HG03066 (cell line): ENCODE results near the gene MAP2K6.

Source experiments
- ATAC-seq: cut with Tn5 transposase; IDR thresholded peaks from one replicate; pipeline ENCODE4 v1.9.1; 2021; ENCODE audit warnings: low read depth; ENCODE audit not compliant: unreplicated experiment

MAP2K6 gene

DNA sequence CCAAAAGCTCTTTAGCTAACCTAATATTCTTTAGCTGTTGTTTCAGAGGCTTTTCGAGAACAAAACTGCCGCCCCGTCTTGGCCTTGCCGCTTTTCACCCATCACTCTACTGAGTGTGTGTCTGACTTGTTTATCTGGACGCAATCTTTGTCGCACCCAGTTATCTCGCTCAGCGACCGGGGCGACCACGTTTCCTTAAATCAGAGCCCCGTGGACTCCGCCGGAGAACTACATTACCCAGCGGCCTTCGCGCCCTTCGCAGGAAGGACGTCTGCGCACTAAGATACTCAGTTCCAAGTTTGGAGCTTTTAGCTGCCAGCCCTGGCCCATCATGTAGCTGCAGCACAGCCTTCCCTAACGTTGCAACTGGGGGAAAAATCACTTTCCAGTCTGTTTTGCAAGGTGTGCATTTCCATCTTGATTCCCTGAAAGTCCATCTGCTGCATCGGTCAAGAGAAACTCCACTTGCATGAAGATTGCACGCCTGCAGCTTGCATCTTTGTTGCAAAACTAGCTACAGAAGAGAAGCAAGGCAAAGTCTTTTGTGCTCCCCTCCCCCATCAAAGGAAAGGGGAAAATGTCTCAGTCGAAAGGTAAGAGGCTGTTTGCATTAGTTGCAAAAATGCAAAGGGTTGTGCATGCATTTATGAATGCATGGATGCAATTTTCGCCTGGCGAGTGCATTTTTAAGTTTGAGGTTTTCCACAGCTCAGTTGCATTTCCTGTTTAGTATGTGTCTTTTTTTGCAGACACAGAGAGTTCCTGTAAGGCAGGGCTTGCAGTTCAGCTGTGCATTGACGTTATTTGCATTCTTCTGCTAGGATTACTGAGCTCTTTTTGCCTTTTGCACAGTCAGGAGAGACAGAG is at the start of gene MAP2K6:
MAP2K6 (plus strand) TSS at position 290 of the 867 bp plus-strand sequence; CDS start at position 578, 288 bp downstream.
- peak; percentile 94 for ATAC-seq

DNA sequence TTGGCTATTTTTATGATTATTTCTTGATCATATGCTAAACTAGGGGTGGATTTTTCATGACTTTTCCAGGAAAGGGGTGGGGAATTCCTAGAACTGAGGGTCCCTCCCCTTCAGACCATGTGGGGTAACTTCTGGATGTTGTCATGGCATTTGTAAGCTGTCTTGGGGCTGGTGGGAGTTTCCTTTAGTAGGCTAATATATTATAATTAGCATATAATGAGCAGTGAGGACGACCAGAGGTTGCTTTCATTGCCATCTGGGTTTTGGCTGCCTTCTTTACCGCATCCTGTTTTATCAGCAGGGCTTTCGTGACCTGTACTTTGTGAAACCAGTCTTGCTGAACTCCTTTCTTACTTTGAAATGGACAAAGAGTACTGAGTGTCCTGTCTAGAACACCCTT is 47.2 kb upstream of the MAP2K6 start:
- peak; percentile 75 for ATAC-seq

DNA sequence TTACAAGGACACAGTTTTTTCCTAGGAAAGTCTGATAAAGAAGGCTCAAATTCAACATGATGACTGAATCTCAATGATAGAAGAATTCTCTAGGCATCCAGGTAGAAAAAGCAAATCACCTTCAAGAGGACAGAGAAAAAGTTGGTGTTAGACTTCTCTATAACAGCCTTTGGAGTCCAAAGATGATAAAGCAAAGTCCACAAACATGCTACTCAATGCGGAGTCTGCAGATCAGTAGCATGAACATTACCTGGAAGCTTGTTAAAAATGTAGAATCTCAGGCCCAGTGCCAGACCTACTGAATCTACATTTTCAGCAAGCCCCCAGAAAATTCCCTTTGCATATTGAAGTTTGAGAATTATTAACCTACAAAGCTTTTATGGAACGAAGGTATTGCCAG is 41.4 kb upstream of the MAP2K6 start:
- no peak for ATAC-seq

DNA sequence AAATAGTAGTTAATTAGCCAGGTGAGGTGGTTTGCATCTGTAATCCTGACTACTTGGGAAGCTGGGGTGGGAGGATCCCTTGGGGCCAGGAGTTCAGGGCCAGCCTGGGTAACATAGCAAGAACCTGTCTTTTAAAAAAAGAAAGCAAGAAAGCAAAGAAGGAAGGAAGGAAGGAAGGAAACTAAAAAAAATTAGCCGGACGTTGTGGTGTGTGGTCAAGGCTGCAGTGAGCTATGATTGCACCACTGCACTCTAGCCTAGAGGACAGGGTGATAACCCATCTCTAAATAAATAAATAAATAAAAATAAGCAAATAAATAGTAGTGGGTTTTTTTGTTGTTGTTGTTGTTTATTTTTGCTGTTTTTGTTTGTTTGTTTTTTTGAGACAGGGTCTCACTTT is 39.3 kb upstream of the MAP2K6 start:
- no peak for ATAC-seq

DNA sequence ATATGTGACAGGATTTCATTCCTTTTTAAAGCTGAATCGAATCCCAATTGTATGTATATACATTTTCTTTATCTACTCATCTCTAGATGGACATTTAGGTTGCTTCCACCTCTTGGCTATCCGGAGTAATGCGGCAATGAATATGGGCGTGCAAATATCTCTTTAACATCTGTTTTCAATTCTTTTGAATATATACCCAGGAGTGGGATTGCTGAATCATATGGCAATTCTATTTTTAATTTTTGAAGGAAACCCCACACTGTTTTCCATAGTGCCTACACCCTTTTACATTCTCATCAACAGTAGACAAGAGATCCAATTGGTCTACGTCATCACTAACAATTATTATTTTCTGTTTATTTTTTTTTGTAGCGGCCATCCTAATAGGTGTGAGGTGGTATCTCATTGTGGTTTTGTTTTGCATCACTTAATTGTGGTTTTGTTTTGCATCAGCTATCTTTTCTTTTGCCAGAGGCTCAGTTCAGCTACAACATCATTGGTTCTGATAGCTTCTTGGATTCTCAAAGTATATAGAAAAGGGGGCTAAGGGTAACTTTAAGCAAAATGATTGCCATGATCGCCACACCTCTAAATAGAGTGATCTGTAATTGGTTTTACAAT is 25.6 kb upstream of the MAP2K6 start:
- ATAC-seq: no peak

DNA sequence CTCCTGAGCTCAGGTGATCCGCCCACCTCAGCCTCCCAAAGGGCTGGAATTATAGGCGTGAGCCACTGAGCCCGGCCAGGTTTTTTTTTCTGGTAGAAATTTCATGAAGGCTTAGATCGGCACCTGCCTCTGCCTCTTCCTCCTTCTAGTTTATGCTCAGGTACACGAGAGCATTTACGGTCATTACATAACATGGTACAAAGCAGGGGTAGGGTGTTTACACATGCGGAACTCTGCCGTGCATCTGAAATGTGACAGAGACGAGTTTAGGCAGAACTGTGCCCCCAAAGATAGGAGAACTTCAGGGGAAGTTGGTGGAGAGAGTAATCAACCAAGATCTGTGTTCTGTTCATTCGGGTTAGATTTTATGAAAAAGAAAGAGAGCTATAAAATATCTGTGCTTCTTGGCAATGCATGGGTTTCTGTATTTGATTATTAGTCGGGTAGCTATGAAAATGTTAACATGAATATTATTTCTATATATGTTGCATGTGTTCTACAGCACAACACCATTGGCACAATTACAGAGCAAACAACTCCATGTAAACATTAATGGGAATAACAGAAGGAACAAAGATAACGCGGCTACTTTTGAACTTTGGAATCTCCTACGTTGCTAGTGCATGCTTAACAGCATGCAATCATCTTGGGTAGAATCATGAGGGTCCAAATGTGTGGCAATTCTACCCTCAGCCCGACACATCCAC is 23.5 kb upstream of the MAP2K6 start:
- no peak for ATAC-seq

DNA sequence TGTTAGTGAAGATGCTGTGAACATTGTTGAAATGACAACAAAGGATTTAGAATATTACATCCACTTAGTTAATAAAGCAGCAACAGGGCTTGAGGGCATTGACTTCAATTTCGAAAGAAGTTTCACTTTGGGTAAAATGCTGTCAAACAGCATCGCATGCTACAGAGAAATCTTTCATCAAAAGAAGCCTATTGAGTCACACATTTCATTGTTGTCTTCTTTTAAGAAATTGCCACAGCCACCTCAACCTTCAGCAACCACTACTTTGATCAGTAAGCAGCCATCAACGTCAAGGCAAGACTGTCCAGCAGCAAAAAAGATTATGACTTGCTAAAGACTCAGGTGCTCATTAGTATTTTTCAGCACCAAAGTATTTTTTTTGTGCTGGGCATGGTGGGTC is 13.2 kb upstream of the MAP2K6 start:
- ATAC-seq: no peak

DNA sequence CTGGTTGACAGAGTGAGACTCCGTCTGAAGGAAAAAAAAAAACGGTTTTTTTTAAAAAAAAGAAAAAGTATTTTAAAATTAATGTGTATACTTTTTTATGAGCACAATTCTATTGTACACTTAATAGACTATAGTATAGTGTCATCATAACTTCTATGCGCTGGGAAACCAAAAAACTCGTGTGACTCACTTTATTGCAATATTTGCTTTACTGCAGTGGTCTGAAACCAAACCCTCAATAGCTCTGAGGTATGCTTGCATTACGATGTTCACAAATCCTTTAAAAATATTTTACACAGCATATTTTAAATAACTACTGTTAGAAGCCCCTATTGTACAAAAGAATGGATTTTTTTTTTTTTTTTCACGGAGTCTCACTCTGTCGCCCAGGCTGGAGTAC is 12.4 kb upstream of the MAP2K6 start:
- no peak for ATAC-seq

DNA sequence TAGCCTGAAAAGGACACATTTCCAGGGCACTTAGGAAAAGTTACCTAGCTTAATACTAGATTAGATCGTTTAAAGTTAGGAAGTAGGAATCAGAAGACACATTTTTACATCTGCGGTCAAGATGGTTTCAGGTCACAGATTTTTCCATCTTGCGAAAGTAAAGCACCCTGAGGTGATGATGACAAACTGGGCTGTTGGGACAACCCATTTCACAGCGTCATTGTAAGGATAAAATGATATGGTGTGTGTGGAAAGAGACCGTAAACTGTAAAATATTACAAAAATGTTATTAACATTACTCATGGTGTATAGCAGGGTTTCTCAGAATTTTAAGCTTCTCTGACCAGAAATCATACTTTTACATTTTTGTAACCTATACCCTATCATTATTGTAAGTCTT is 10.1 kb upstream of the MAP2K6 start:
- ATAC-seq: no peak

DNA sequence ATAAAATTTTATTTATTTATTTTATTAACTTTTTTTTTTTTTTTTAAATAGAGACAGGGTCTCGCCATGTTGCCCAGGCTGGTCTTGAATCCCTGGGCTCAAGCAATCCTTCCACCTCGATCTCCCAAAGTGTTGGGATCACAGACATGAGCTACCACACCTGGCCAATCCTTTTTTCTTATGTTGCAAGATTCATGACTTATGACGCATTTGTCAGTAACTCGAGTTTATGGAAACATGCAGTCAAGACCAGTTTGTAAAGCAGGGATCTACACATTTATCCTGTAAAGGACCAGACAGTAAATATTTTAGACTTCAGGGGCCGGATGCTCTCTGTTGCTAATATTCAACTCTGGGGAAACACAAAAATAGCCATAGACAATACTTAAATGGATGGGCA is 9.4 kb upstream of the MAP2K6 start:
- ATAC-seq: no peak

DNA sequence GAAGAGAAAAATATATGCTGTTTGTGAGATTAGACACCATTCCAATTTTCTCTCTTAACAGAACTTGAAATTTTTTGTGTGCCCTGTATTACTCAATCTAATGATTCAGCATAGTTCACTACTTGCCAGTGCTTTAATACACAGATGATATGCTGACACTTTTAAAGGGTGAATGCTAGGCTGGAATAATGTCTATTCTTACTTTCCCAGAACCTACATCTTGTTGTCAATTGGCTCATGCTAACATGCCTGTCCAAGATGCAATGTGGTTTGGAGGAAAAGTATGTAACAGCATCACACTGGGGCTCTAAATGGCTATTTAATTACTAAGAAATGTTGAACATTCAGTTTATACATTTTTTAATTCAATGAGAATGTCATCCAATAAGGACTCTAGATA is 7.6 kb upstream of the MAP2K6 start:
- ATAC-seq: no peak

DNA sequence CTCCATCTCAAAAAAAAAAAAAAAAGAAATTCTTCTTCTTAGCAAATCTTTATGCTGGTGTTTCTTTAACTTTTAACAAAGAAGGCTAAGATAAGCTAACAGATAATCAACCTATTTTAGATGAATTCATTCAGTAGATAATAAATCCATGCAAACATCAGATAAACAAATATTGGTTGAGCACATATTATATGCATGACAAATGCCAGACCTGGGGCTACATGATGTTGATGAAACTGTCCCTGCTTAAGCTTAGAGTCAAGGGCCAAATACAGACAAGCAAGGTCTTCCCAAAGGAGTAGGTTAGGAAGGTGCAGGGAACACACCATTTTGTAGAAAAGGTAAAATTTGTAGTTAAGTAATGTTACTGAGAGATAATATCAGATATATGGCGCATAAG is 6.7 kb upstream of the MAP2K6 start:
- ATAC-seq: no peak

DNA sequence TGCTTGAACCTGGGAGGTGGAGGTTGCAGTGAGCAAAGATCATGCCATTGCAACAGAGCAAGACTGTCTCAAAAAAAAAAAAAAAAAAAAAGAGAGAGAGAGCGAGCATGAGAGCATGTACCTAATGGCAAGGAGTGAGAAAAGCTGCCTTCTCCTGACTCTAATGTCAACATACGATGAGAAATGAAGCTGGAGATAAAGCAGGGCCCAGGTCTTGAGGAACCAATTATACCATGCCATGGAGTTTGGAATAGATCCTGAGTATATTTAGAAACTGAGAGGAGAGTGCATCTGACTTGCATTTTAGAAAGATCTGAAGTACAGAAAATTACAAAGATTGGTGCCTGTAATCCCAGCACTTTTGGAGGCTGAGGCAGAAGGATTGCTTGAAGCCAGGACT is 3.8 kb upstream of the MAP2K6 start:
- no peak for ATAC-seq

DNA sequence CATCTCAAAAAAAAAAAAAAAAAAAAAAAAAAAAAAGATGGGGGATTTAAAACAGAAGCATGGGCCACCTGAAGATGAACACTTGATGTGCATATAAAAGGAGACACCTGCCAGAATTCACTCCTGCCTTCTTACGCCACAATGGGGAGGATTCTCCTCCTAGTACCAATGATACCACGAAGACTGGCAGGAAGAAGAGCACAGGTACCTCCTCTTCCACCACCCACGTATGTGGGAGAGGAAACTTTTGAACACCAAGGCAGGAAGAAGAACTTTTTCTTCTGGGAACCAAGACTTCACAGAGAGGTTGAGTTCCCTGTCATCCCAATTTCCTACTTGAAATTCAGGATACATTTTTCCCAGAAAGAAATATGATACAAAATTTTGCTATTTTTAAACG is 2.7 kb upstream of the MAP2K6 start:
- ATAC-seq: no peak

DNA sequence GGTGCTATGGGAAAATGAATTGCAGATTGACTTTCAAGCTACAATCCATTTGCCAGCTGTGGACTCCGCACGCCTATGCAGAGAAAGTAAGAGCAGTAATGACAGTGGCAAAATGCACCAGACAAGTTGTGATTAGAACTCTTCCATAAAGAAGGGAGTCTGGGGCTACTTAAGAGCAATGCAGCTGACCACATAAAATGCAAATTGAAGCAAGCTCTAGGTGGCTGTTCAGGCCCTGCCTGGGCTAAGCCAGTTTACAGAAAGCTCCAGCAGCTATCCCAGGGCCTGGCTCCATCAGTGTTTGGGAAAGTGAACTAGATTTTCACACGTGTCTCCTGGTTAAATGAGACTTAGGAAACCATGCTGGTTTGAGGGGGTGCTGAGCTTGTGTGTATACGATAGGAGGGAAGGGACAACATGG is 2.2 kb upstream of the MAP2K6 start:
- ATAC-seq: no peak

DNA sequence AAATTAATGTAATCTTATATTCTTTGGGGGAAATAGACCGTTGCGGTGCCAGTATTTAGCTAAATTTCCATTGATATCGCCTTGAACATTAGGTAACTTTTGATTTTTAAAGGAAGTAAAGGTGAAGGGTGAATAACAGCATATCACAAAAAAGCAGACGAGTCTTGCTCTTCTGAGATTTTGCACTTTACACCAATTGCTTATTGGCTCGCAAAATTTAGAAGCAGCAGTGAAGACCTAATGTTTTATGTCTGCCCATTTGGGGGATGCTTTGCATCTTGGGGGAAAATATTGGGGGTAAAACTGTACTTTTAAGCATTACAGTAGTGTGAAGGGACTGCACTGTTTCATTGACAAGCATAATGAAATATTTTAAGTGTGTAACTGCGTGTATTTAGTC is 934 bp downstream of the MAP2K6 start:
- ATAC-seq: no peak

DNA sequence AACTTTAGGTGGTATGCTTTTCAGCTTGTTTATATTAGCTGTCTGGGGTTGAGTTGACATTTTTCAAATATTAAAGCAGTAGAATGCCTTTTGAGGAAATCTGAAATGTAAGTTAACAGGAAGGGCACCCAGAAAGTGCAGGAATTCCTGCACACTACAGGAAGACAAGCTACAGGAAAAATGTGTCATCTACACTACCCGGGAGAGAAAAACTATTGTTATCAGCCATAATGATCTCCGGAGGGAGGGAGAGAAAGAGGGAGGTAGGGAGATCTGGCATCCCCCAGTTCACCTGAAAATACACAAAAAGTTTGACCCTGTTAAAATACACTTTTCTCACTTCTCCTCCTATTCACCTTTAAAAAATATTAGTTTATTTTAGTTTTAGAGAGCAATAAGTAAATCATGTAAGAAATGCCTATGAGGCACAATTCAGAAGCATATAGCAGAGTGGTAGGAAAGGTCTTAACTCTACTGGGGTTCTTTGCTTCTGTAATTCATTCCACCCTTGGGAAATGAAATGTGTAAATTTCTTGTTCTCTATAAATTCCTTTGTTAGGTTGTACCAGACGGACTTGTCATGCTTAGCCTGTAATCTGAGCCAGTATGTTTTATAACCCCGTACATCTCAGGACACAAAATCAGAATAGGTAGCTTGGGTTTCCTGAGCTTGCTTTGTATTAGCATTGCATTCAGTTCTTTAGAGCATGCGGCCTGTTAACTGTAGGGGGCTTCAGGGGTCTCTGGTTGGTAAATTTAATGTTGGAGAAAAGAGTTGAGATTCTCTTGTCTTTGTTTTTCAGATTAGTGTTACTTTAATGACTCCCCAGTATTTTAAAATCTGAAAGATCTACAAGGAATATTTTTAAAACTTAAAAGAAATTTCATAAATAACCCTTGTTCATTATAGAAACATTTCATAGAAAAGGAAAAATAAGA is 3.3 kb downstream of the MAP2K6 start:
- no peak for ATAC-seq

DNA sequence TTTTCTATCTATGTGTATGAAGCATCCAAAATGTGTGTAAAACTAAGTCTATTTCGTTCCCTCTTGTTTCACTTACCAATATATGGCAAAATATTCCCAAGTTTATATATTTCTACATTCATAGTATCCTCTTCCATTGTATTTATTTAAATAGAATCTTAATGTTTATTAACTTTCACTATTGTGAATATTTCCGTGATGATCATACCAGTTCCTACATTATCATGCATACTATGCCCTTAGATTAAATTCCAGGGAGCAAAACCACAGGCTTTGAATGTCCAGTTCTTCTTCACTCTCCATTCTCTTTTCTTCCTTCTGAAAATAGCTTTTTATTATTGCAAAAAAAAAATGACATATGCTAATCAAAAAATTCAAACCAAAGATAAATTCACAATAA is 4.0 kb downstream of the MAP2K6 start:
- no peak for ATAC-seq

DNA sequence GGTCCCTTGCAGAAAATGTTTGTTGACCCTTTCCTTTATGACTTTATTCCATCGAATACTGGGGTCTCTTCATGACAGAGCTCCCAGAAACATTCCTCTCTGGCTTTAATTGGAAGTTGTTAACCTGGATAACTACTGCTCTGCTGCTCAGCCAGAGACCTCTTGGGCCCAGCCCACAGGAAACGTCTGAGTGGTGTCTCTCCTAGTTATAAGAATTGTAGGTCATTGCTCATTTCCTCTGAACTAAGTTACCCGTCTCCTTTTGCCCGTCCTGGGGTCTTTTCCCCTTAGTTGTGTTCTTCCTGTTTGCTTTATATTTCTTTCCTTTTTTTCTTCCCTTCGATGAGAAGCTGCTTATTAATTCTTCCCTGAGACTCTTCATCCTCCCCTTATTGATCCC is 9.0 kb downstream of the MAP2K6 start:
- no peak for ATAC-seq

DNA sequence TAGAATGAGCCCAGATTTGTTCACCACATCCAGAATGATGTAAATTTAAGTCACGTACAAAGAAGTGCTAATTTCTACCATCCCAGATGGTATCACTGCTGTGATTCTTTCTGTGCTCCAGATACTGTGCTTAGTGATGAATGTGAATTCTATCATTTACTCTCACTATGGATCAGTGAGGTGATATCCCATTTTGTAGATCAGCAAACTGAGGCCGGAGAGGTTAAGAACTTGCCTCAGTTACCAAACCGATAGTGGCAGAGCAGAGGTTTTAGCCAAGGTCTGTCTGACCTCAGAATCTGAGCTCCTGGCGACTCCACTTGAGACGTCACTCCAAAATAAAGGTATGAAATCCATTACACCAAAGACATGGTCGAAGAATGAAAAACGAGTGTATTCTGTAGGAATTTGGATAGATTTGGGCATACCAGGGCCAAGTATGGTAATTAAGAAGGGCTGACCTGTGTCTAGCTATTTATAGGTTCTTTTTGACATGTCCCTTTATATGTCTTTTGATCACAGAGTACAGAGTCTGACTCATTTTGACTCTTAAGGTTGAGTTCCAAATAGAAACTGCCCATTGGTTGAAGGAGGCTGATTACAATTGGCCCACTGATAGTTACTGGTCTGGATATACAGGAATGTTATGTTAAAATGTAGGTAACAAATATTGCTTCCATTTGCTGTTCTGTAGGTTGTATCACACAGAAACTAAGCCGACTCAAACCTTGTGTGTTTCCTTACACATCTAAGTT is 10.0 kb downstream of the MAP2K6 start:
- ATAC-seq: no peak
